ENCODE measurements around the gene OGFOD2.

- TF ChIP-seq POLR2A (IDR thresholded peaks at IDR 0.05; ENCODE audit: low read length): no peak
- no peak for TF ChIP-seq GATA1 (IDR thresholded peaks at IDR 0.05; ENCODE audit: low read depth, low read length)
Observed at GRCh38 chr12:122963941-122964265, 11.1 kb upstream of the OGFOD2 start.

Measured in erythroblast (primary cell).